Measurements from ENCODE around the gene INO80B.

- TF ChIP-seq CTCF (IDR thresholded peaks at IDR 0.05; ENCODE audit: borderline replicate concordance, extremely low read depth, low read length, poor library complexity, severe bottlenecking): no peak
- no peak for TF ChIP-seq EZH2 (IDR thresholded peaks at IDR 0.05; ENCODE audit: borderline replicate concordance, low read depth, low read length, severe bottlenecking)
These were observed 37.7 kb upstream of the INO80B start for GRCh38 chr2:74417197-74417596.

Measured in DND-41 (cell line).